ENCODE results near the gene MKS1. TPM values are rescaled to one million over a fixed set of nuclear protein-coding genes. Genes with fewer than 3 reads are reported as not detected.

The MKS1 gene
- total RNA-seq, 1 experiment from 2014 or later, result 28.6 TPM

DNA sequence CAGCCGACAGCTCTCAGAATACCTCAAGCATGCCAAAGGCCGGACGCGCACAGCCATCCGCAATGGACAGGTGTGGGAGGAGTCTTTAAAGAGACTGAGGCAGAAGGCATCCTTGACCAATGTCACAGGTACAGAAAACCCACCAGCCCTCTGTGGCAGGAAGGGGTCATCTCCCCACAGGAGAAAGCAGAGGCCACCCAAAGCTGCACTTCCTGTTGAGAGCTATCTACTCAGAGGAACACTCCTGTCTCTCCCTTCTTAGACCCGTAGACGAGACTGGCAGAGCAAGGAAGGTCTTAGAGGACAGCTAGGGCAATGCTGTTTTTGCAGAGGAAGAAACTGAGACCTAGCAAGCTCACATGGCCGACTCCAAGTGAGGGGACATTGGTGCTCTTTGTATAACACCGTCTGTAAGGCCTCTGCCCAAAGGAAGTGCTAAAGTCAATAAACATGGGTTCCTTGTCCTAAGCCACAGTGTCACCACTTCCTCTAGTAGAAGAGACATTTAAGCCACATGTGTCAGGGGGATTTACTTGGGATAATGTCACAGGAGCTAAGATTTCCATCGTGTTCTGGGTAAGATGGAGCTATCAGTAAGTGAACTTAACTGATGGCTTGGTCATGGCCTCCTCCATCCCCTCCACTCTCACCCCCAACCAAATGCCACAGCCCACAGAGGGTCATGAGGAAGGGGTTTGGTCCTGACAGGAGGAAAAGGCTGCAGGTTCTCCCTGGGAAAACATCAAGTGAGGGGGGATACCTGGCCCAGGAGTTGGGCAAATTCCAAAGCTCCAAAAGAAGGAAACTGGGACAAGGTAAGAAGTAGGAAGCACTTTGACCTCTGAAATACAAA lies 28.7 kb upstream of the MKS1 start:
- Mint-ChIP-seq H3K27ac (ENCODE audit: unreplicated experiment) (no peak overlapping the region), H3K36me3 (ENCODE audit: insufficient read depth, unreplicated experiment) (peaks cover 4% of the 10 kb centered on the region), H3K4me1 (ENCODE audit: low read depth, unreplicated experiment) (peaks cover 17% of the 10 kb centered on the region), H3K9me3 (ENCODE audit: unreplicated experiment) (no peaks in the 10 kb centered on the region), H3K27me3 (ENCODE audit: insufficient read depth, unreplicated experiment) (peaks cover 16% of the 10 kb centered on the region), H3K4me3 (ENCODE audit: unreplicated experiment) (no peak overlapping the region)
- BruUV-seq (replicated peaks), result no TSS peak
- no peaks in the 10 kb centered on the region for H3K27me3 ChIP-seq (replicated peaks; ENCODE audit: control insufficient read depth, insufficient read depth, low read length)
- H3K9me3 ChIP-seq, result no peaks in the 10 kb centered on the region
- TF ChIP-seq, protein P1, sequence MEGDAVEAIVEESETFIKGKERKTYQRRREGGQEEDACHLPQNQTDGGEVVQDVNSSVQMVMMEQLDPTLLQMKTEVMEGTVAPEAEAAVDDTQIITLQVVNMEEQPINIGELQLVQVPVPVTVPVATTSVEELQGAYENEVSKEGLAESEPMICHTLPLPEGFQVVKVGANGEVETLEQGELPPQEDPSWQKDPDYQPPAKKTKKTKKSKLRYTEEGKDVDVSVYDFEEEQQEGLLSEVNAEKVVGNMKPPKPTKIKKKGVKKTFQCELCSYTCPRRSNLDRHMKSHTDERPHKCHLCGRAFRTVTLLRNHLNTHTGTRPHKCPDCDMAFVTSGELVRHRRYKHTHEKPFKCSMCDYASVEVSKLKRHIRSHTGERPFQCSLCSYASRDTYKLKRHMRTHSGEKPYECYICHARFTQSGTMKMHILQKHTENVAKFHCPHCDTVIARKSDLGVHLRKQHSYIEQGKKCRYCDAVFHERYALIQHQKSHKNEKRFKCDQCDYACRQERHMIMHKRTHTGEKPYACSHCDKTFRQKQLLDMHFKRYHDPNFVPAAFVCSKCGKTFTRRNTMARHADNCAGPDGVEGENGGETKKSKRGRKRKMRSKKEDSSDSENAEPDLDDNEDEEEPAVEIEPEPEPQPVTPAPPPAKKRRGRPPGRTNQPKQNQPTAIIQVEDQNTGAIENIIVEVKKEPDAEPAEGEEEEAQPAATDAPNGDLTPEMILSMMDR (IDR thresholded peaks at IDR 0.05; ENCODE audit: insufficient read depth in 1 of 2, low read depth in 1 of 2, low read length in 1 of 2, severe bottlenecking in 1 of 2, unreplicated experiment in 1 of 2), result no peak
- DNase-seq, result no peak
- H3K4me1 ChIP-seq, result peaks cover 3% of the 10 kb centered on the region
- intact Hi-C loops (cut with micrococcal nuclease; ENCODE audit: unreplicated experiment), result no loop called here
- H3K4me3 ChIP-seq (ENCODE audit: low read depth, low read length), result no peak overlapping the region
- no peaks in the 10 kb centered on the region for H3K36me3 ChIP-seq (ENCODE audit: control insufficient read depth, insufficient read depth, low read length)
- ChIA-PET CTCF (no interaction called here), POLR2A (no interaction called here)

DNA sequence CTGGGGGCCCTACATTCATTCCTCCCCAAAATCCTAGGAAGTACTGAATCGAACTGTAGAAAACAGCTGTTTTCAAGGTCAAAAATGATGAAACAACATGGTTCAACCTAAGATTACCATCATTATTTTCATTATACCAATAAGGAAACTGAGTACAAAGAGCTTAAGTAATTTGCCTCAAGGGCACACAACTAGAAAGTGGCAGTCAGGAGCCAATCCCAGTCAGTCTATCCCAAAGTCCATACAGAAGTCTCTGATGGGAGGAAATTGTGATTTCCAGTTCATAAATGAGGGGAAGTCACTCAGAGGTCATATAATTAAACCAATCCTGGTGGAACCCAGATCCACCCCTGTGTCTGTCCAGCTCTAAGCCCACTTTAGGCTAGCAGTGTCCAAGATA lies 27.7 kb upstream of the MKS1 start:
- H3K4me3 Mint-ChIP-seq (ENCODE audit: unreplicated experiment), result no peak overlapping the region

DNA sequence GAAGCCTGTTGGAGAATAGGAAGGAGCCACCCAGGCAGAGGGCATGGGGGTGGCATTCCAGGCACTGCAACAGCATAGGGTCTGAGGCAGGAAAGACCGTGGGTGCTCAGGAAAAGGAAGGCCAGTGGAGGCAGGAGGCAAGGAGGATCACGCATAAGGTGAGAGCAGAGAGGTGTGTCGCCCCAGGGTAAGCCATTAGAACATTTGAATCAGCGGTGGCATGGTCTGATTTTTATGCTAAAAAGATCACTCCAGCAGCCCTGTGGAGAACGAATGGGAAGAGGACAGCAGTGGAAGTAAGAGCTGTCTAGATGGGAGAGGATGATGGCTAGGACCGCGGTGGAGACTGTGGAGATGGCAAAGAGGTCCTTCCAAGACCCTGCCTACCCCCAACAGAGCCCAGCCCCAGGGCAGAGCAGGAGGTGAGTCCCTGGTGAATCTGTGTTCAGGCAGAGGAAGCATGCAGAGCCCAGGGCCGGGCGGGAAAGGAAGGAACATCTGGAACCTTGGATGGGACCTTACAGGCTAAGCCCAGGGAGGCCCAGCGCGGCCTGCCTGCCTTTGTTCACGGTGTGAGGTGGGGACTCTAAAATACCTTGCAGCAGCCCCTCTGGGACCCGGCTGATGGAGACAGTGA lies 27.2 kb upstream of the MKS1 start:
- Histone ChIP-seq H3K4me1 (peaks cover 3% of the 10 kb centered on the region), H3K4me3 (ENCODE audit: low read depth, low read length) (no peak overlapping the region), H3K36me3 (ENCODE audit: control insufficient read depth, insufficient read depth, low read length) (no peaks in the 10 kb centered on the region), H3K27me3 (replicated peaks; ENCODE audit: control insufficient read depth, insufficient read depth, low read length) (no peaks in the 10 kb centered on the region), H3K9me3 (no peaks in the 10 kb centered on the region)
- ChIA-PET CTCF (no interaction called here), POLR2A (no interaction called here)
- Mint-ChIP-seq H3K4me3 (ENCODE audit: unreplicated experiment) (no peak overlapping the region), H3K36me3 (ENCODE audit: insufficient read depth, unreplicated experiment) (peaks cover 5% of the 10 kb centered on the region), H3K4me1 (ENCODE audit: low read depth, unreplicated experiment) (peaks cover 17% of the 10 kb centered on the region), H3K9me3 (ENCODE audit: unreplicated experiment) (no peaks in the 10 kb centered on the region), H3K27me3 (ENCODE audit: insufficient read depth, unreplicated experiment) (peaks cover 16% of the 10 kb centered on the region), H3K27ac (ENCODE audit: unreplicated experiment) (no peak overlapping the region)
- TF ChIP-seq, protein P1 (IDR thresholded peaks at IDR 0.05; ENCODE audit: insufficient read depth in 1 of 2, low read depth in 1 of 2, low read length in 1 of 2, severe bottlenecking in 1 of 2, unreplicated experiment in 1 of 2), result no peak
- DNase-seq, result no peak
- no TSS peak for BruUV-seq (replicated peaks)
- intact Hi-C loops (cut with micrococcal nuclease; ENCODE audit: unreplicated experiment), result no loop called here

More for the DNA sequence above, 27.7 kb upstream of the MKS1 start:
- CTCF ChIA-PET, result interaction anchor here (0.6 kb wide), 1 partner anchor 63 kb away, joined by 4 read pairs; no protein-coding TSS in a partner anchor
- TF ChIP-seq, protein P1 (IDR thresholded peaks at IDR 0.05; ENCODE audit: insufficient read depth in 1 of 2, low read depth in 1 of 2, low read length in 1 of 2, severe bottlenecking in 1 of 2, unreplicated experiment in 1 of 2), result no peak
- H3K27ac Mint-ChIP-seq (ENCODE audit: unreplicated experiment), result no peak overlapping the region
- no peaks in the 10 kb centered on the region for H3K36me3 ChIP-seq (ENCODE audit: control insufficient read depth, insufficient read depth, low read length)
- peaks cover 3% of the 10 kb centered on the region for H3K4me1 ChIP-seq
- BruUV-seq (replicated peaks), result no TSS peak
- POLR2A ChIA-PET, result no interaction called here
- no peak for DNase-seq
- H3K36me3 Mint-ChIP-seq (ENCODE audit: insufficient read depth, unreplicated experiment), result peaks cover 5% of the 10 kb centered on the region
- peaks cover 13% of the 10 kb centered on the region for H3K27me3 Mint-ChIP-seq (ENCODE audit: insufficient read depth, unreplicated experiment)
- H3K4me1 Mint-ChIP-seq (ENCODE audit: low read depth, unreplicated experiment), result peaks cover 17% of the 10 kb centered on the region
- H3K4me3 ChIP-seq (ENCODE audit: low read depth, low read length), result no peak overlapping the region
- intact Hi-C loops (cut with micrococcal nuclease; ENCODE audit: unreplicated experiment), result no loop called here
- no peaks in the 10 kb centered on the region for H3K27me3 ChIP-seq (replicated peaks; ENCODE audit: control insufficient read depth, insufficient read depth, low read length)
- no peaks in the 10 kb centered on the region for H3K9me3 Mint-ChIP-seq (ENCODE audit: unreplicated experiment)
- no peaks in the 10 kb centered on the region for H3K9me3 ChIP-seq
